SK-N-DZ (cell line): Measurements from ENCODE around the gene MGMT.

ENCODE experiments used
- DNase-seq: peaks from one replicate; pipeline ENCODE4 v3.0.0-alpha.2; 2015; ENCODE audit warnings: low spot score

The MGMT gene

GRCh38 chr10:129494740-129495139, 27.7 kb downstream of the MGMT start:
- DNase-seq, result no peak

- no peak for DNase-seq
Observed at GRCh38 chr10:129495256-129495655, 28.2 kb downstream of the MGMT start.

GRCh38 chr10:129495698-129496097, 28.7 kb downstream of the MGMT start:
- no peak for DNase-seq

- DNase-seq, result no peak
Observed at GRCh38 chr10:129497013-129497412, 30.0 kb downstream of the MGMT start.

GRCh38 chr10:129498680-129499079, 31.6 kb downstream of the MGMT start:
- DNase-seq, result no peak

- DNase-seq, result no peak
Observed at GRCh38 chr10:129500617-129501339, 33.7 kb downstream of the MGMT start.

- DNase-seq, result no peak
Observed at GRCh38 chr10:129501652-129502436, 34.8 kb downstream of the MGMT start.

- no peak for DNase-seq
Observed at GRCh38 chr10:129502448-129502847, 35.4 kb downstream of the MGMT start.

GRCh38 chr10:129505500-129506075, 38.5 kb downstream of the MGMT start:
- DNase-seq, result no peak

- no peak for DNase-seq
Observed at GRCh38 chr10:129506101-129506797, 39.2 kb downstream of the MGMT start.

GRCh38 chr10:129507216-129507889, 40.3 kb downstream of the MGMT start:
- no peak for DNase-seq

- DNase-seq, result no peak
Observed at GRCh38 chr10:129509155-129509554, 42.1 kb downstream of the MGMT start.

- DNase-seq, result no peak
Observed at GRCh38 chr10:129509835-129510234, 42.8 kb downstream of the MGMT start.

- DNase-seq, result no peak
Observed at GRCh38 chr10:129511086-129511485, 44.0 kb downstream of the MGMT start.

- no peak for DNase-seq
Observed at GRCh38 chr10:129511758-129512157, 44.7 kb downstream of the MGMT start.

GRCh38 chr10:129513312-129513711, 46.3 kb downstream of the MGMT start:
- no peak for DNase-seq

GRCh38 chr10:129514568-129515451, 47.8 kb downstream of the MGMT start:
- DNase-seq, result no peak

GRCh38 chr10:129516846-129517679, 50.0 kb downstream of the MGMT start:
- no peak for DNase-seq

- DNase-seq, result no peak
Observed at GRCh38 chr10:129517680-129518057, 50.6 kb downstream of the MGMT start.

GRCh38 chr10:129518793-129519192, 51.8 kb downstream of the MGMT start:
- DNase-seq, result no peak
